NB4 (cell line): ENCODE measurements around the gene MPG.

ENCODE experiments used
- CTCF ChIP-seq: IDR thresholded peaks from one replicate; pipeline ENCODE4 v1.5.1; 2012; ENCODE audit warnings: low read depth, low read length
- MYC ChIP-seq: IDR thresholded peaks from 2 replicates; pipeline ENCODE4 v1.6.1; 2011; ENCODE audit warnings: low read depth, low read length
- POLR2A ChIP-seq: IDR thresholded peaks from 2 replicates; pipeline ENCODE4 v1.6.1; 2011; ENCODE audit warnings: mild to moderate bottlenecking; ENCODE audit not compliant: insufficient read length; ENCODE audit errors: extremely low read depth

GRCh38 chr16:74051-74746, 3.8 kb upstream of the MPG start:
- TF ChIP-seq CTCF (no peak), POLR2A (no peak), MYC (no peak)
